Panc1 (cell line): ENCODE measurements around the gene GPR176.

Experiments
- CTCF ChIP-seq: fragments of 450-650 bp; IDR thresholded peaks from 2 replicates; pipeline ENCODE4 v1.5.1; 2017; ENCODE audit warnings: mild to moderate bottlenecking
- POLR2AphosphoS5 ChIP-seq: IDR thresholded peaks from 2 replicates; pipeline ENCODE4 v1.6.1; 2012; ENCODE audit warnings: mild to moderate bottlenecking, low read depth, low read length, moderate library complexity
- REST ChIP-seq, 2 experiments: IDR thresholded peaks; 2 replicates each; pipeline ENCODE4 v1.6.1; 2011 to 2012; ENCODE audit warnings: low read depth in 2 of 2, control low read depth in 1 of 2, low read length in 1 of 2, mild to moderate bottlenecking in 1 of 2, moderate library complexity in 1 of 2; ENCODE audit not compliant: insufficient read depth in 1 of 2
- SIN3A ChIP-seq: IDR thresholded peaks from 2 replicates; pipeline ENCODE4 v1.6.1; 2012; ENCODE audit warnings: low read depth, mild to moderate bottlenecking, low read length, moderate library complexity, borderline replicate concordance; ENCODE audit not compliant: insufficient read depth
- TCF7L2 ChIP-seq: IDR thresholded peaks from 2 replicates; pipeline ENCODE4 v1.6.1; 2011; ENCODE audit warnings: mild to moderate bottlenecking, low read depth, low read length, inconsistent platforms

GRCh38 chr15:39907216-39907615 is 12.8 kb downstream of the GPR176 start:
- TF ChIP-seq CTCF (no peak), TCF7L2 (no peak), POLR2AphosphoS5 (no peak), REST (IDR thresholded peaks at IDR 0.05; ENCODE audit: insufficient read depth in 1 of 2, low read depth in 2 of 2, low read length in 1 of 2) (no peak), SIN3A (no peak)
